ENCODE results near the gene PITPNC1.
"Not testable (repeated sequence)": the region's sequence is repeated elsewhere in the genome, so short reads cannot be mapped to it uniquely, and the experiment has no call there.

PITPNC1 gene

GRCh38 chr17:67725373-67725791 lies 348.3 kb downstream of the PITPNC1 start:
- no peak for DNase-seq (ENCODE audit: low read depth in 3 of 3)

- DNase-seq (ENCODE audit: low read depth in 3 of 3) = no peak
These were observed 348.7 kb downstream of the PITPNC1 start for GRCh38 chr17:67725807-67726206.

GRCh38 chr17:67727152-67728039 lies 350.3 kb downstream of the PITPNC1 start:
- not testable (repeated sequence) for DNase-seq (ENCODE audit: low read depth in 3 of 3)

- DNase-seq (ENCODE audit: low read depth in 3 of 3) = no peak
These were observed 352.8 kb downstream of the PITPNC1 start for GRCh38 chr17:67729903-67730302.

- DNase-seq (ENCODE audit: low read depth in 3 of 3) = no peak
These were observed 353.6 kb downstream of the PITPNC1 start for GRCh38 chr17:67730731-67731130.

- no peak for DNase-seq (ENCODE audit: low read depth in 3 of 3)
These were observed 356.4 kb downstream of the PITPNC1 start for GRCh38 chr17:67733449-67733848.

GRCh38 chr17:67737145-67737544 lies 360.1 kb downstream of the PITPNC1 start:
- no peak for DNase-seq (ENCODE audit: low read depth in 3 of 3)

- DNase-seq (ENCODE audit: low read depth in 3 of 3) = no peak
These were observed 364.9 kb downstream of the PITPNC1 start for GRCh38 chr17:67742025-67742424.

All from stimulated activated CD4-positive, alpha-beta T cell treated with anti-CD3 and anti-CD28 coated beads, TNF-alpha, amount 100 ng/mL, for 24 hours (primary cell).